NCI-H1105 treated with DMSO at 0.1 percent for 48 hours (cell line): Measurements from ENCODE around the gene GALNT4.

ENCODE experiments used
- DNase-seq: peaks from one replicate; lab custom pipeline; 2025; lab: John Stamatoyannopoulos, UW

GALNT4 gene

GRCh38 chr12:89524541-89525304 is at the start of gene GALNT4:
Gene GALNT4 (minus strand): TSS chr12:89524796. CDS start chr12:89524549, 247 bp downstream.
- DNase-seq, result peak; percentile 57

- no peak for DNase-seq
Measured at GRCh38 chr12:89573051-89573810, 48.6 kb upstream of the GALNT4 start.

GRCh38 chr12:89571491-89572195 is 47.0 kb upstream of the GALNT4 start:
- DNase-seq, result no peak

- no peak for DNase-seq
Measured at GRCh38 chr12:89568484-89568883, 43.9 kb upstream of the GALNT4 start.

- DNase-seq, result no peak
Measured at GRCh38 chr12:89567691-89568239, 43.2 kb upstream of the GALNT4 start.

GRCh38 chr12:89566615-89567014 is 42.0 kb upstream of the GALNT4 start:
- DNase-seq, result no peak

GRCh38 chr12:89565002-89565401 is 40.4 kb upstream of the GALNT4 start:
- DNase-seq, result peak; percentile 39

- no peak for DNase-seq
Measured at GRCh38 chr12:89559753-89560152, 35.2 kb upstream of the GALNT4 start.

GRCh38 chr12:89556976-89557375 is 32.4 kb upstream of the GALNT4 start:
- peak; percentile 45 for DNase-seq

GRCh38 chr12:89552376-89552775 is 27.8 kb upstream of the GALNT4 start:
- no peak for DNase-seq

- DNase-seq, result no peak
Measured at GRCh38 chr12:89551747-89552146, 27.2 kb upstream of the GALNT4 start.

- DNase-seq, result no peak
Measured at GRCh38 chr12:89547101-89547500, 22.5 kb upstream of the GALNT4 start.

- DNase-seq, result no peak
Measured at GRCh38 chr12:89546151-89546550, 21.6 kb upstream of the GALNT4 start.

- DNase-seq, result peak; percentile 40
Measured at GRCh38 chr12:89544681-89545184, 20.1 kb upstream of the GALNT4 start.

- no peak for DNase-seq
Measured at GRCh38 chr12:89544022-89544421, 19.4 kb upstream of the GALNT4 start.

- DNase-seq, result peak; percentile 66
Measured at GRCh38 chr12:89542912-89543592, 18.5 kb upstream of the GALNT4 start.

- no peak for DNase-seq
Measured at GRCh38 chr12:89542236-89542635, 17.6 kb upstream of the GALNT4 start.

- no peak for DNase-seq
Measured at GRCh38 chr12:89540586-89540985, 16.0 kb upstream of the GALNT4 start.

GRCh38 chr12:89539426-89540223 is 15.0 kb upstream of the GALNT4 start:
- DNase-seq, result no peak

GRCh38 chr12:89538897-89539296 is 14.3 kb upstream of the GALNT4 start:
- no peak for DNase-seq

- DNase-seq, result no peak
Measured at GRCh38 chr12:89537389-89537788, 12.8 kb upstream of the GALNT4 start.
